GM21390 (cell line): ENCODE measurements around the gene ST6GALNAC5.
"Not testable (repeated sequence)": the region's sequence is repeated elsewhere in the genome, so short reads cannot be mapped to it uniquely, and the experiment has no call there.

Experiments used
- ATAC-seq: cut with Tn5 transposase; IDR thresholded peaks from one replicate; pipeline ENCODE4 v1.9.1; 2021; ENCODE audit not compliant: unreplicated experiment

Gene ST6GALNAC5

GRCh38 chr1:76867342-76868130, at the start of gene ST6GALNAC5:
ST6GALNAC5 (plus strand) TSS chr1:76867480.
- no peak for ATAC-seq

- no peak for ATAC-seq
These were observed 47.3 kb upstream of the ST6GALNAC5 start for GRCh38 chr1:76820028-76820427.

GRCh38 chr1:76822961-76823360, 44.3 kb upstream of the ST6GALNAC5 start:
- ATAC-seq = not testable (repeated sequence)

- ATAC-seq = no peak
These were observed 43.2 kb upstream of the ST6GALNAC5 start for GRCh38 chr1:76824106-76824505.

- no peak for ATAC-seq
These were observed 41.0 kb upstream of the ST6GALNAC5 start for GRCh38 chr1:76826072-76826845.

GRCh38 chr1:76827066-76827465, 40.2 kb upstream of the ST6GALNAC5 start:
- ATAC-seq = no peak

GRCh38 chr1:76830373-76830772, 36.9 kb upstream of the ST6GALNAC5 start:
- ATAC-seq = peak; percentile 86

- ATAC-seq = no peak
These were observed 34.8 kb upstream of the ST6GALNAC5 start for GRCh38 chr1:76832521-76832920.

GRCh38 chr1:76833151-76833550, 34.1 kb upstream of the ST6GALNAC5 start:
- ATAC-seq = no peak

GRCh38 chr1:76833856-76834255, 33.4 kb upstream of the ST6GALNAC5 start:
- ATAC-seq = no peak

GRCh38 chr1:76835203-76835602, 32.1 kb upstream of the ST6GALNAC5 start:
- ATAC-seq = no peak

- no peak for ATAC-seq
These were observed 27.0 kb upstream of the ST6GALNAC5 start for GRCh38 chr1:76840278-76840677.

GRCh38 chr1:76841460-76841859, 25.8 kb upstream of the ST6GALNAC5 start:
- ATAC-seq = no peak

GRCh38 chr1:76843821-76844464, 23.3 kb upstream of the ST6GALNAC5 start:
- no peak for ATAC-seq

- no peak for ATAC-seq
These were observed 13.0 kb upstream of the ST6GALNAC5 start for GRCh38 chr1:76854255-76854654.

- ATAC-seq = no peak
These were observed 11.2 kb upstream of the ST6GALNAC5 start for GRCh38 chr1:76856104-76856503.

GRCh38 chr1:76857138-76857537, 10.1 kb upstream of the ST6GALNAC5 start:
- no peak for ATAC-seq

- ATAC-seq = no peak
These were observed 9.3 kb upstream of the ST6GALNAC5 start for GRCh38 chr1:76857973-76858372.

GRCh38 chr1:76861149-76861548, 6.1 kb upstream of the ST6GALNAC5 start:
- ATAC-seq = no peak

- no peak for ATAC-seq
These were observed 4.8 kb upstream of the ST6GALNAC5 start for GRCh38 chr1:76862447-76862846.

- no peak for ATAC-seq
These were observed 2.9 kb upstream of the ST6GALNAC5 start for GRCh38 chr1:76864383-76864782.
